Breast epithelium (tissue), 4 donors: Measurements from ENCODE around the gene CANX. TPM values are rescaled to one million over a fixed set of nuclear protein-coding genes. Genes with fewer than 3 reads are reported as not detected.

Experiments
- DNase-seq, 2 donors: peaks; one replicate each; pipeline ENCODE4 v3.0.0-alpha.2; 2019; ENCODE audit warnings: low spot score in 2 of 2
- H3K27ac ChIP-seq, 2 donors: fragments of 200-600 bp; sonication (generic) in 1 of 2; one replicate each; pipeline ENCODE4 v1.5.1; 2016 to 2019; ENCODE audit warnings: mild to moderate bottlenecking in 1 of 2
- H3K27me3 ChIP-seq, 2 donors: fragments of 200-600 bp; sonication (generic) in 1 of 2; one replicate each; pipeline versions ENCODE4 v1.5.1 to v1.6.0; 2017 to 2019; ENCODE audit warnings: control low read depth in 1 of 2, mild to moderate bottlenecking in 1 of 2
- H3K36me3 ChIP-seq: fragments of 200-600 bp; one replicate; pipeline ENCODE4 v1.5.1; 2019
- H3K4me1 ChIP-seq, 2 donors: fragments of 200-600 bp; sonication (generic); one replicate each; pipeline ENCODE4 v1.5.1; 2016 to 2019; ENCODE audit warnings: control low read depth in 1 of 2
- H3K4me3 ChIP-seq, 3 donors: fragments of 200-600 bp; sonication (generic); 1 replicate in 2 of 3; 2 replicates in 1 of 3; pipeline ENCODE4 v1.5.1; 2016 to 2019; ENCODE audit warnings: mild to moderate bottlenecking in 3 of 3, moderate library complexity in 2 of 3
- H3K9me3 ChIP-seq, 2 donors: fragments of 200-600 bp; sonication (generic) in 1 of 2; one replicate each; pipeline ENCODE4 v1.5.1; 2016 to 2019; ENCODE audit warnings: control low read depth in 1 of 2
- CTCF ChIP-seq, 3 donors: fragments of 450-650 bp; IDR thresholded peaks; one replicate each; pipeline ENCODE4 v1.5.1; 2016 to 2017; ENCODE audit warnings: antibody characterized with exemption in 3 of 3, mild to moderate bottlenecking in 3 of 3, moderate library complexity in 3 of 3
- POLR2A ChIP-seq: fragments of 450-650 bp; IDR thresholded peaks from one replicate; pipeline ENCODE4 v1.6.1; 2016; ENCODE audit warnings: antibody characterized with exemption, mild to moderate bottlenecking, moderate library complexity
- POLR2AphosphoS5 ChIP-seq, 3 donors: sonication (generic); formaldehyde crosslinking; IDR thresholded peaks; one replicate each; pipeline ENCODE4 v1.6.1; 2017; ENCODE audit warnings: antibody characterized with exemption in 3 of 3
- intact Hi-C: fragments of 100-400 bp; cut with DNase I; formaldehyde crosslinking; loops from one replicate; pipeline ENCODE4 v1.15.1; 2023; ENCODE audit warnings: low total_unique reads
- total RNA-seq, 3 donors: library from RNA; depleted of rRNA; stranded (reverse); fragments of >200 nt; gene quantifications; one replicate each; pipeline ENCODE4 v1.1.0, GENCODE V29; 2016

The CANX gene
- total RNA-seq, 3 donors from 2014 or later: 379 to 416 (median 381) TPM

GRCh38 chr5:179730852-179731251, 32.1 kb downstream of the CANX start:
- no peak overlapping the region for H3K4me3 ChIP-seq
- H3K36me3 ChIP-seq: peaks cover 4% of the 10 kb centered on the region
- H3K4me1 ChIP-seq: peaks cover 4 to 13% of the 10 kb centered on the region in 2 donors
- no peak overlapping the region for H3K27ac ChIP-seq
- no peak for DNase-seq
- H3K27me3 ChIP-seq: no peaks in the 10 kb centered on the region
- TF ChIP-seq CTCF (IDR thresholded peaks at IDR 0.05): no peak
- TF ChIP-seq POLR2A: no peak
- no peak for TF ChIP-seq POLR2AphosphoS5 (IDR thresholded peaks at IDR 0.05)
- intact Hi-C loops: no loop called here
- no peaks in the 10 kb centered on the region for H3K9me3 ChIP-seq

GRCh38 chr5:179731791-179732411, 33.1 kb downstream of the CANX start:
- Histone ChIP-seq H3K27ac (peak overlapping the region; percentile 96), H3K27me3 (no peaks in the 10 kb centered on the region), H3K4me1 (peaks cover 4 to 13% of the 10 kb centered on the region in 2 donors), H3K9me3 (no peaks in the 10 kb centered on the region), H3K36me3 (peaks cover 4% of the 10 kb centered on the region), H3K4me3 (peak overlapping the region; percentile 84 to 96 (median 94))
- intact Hi-C loops: no loop called here
- no peak for TF ChIP-seq POLR2A
- peak in 1 of 3 donors; percentile 16 for TF ChIP-seq POLR2AphosphoS5 (IDR thresholded peaks at IDR 0.05)
- TF ChIP-seq CTCF (IDR thresholded peaks at IDR 0.05): no peak
- peak in 1 of 2 donors; percentile 33 for DNase-seq

GRCh38 chr5:179732412-179732917, 33.7 kb downstream of the CANX start, which contains the start of gene MAML1:
TSS of gene MAML1 (plus strand) at chr5:179732822. CDS start at chr5:179733113, 291 bp downstream.
- peak; percentile 100 for DNase-seq
- peaks cover 4 to 13% of the 10 kb centered on the region in 2 donors for H3K4me1 ChIP-seq
- H3K27me3 ChIP-seq: no peaks in the 10 kb centered on the region
- intact Hi-C loops: no loop called here
- H3K4me3 ChIP-seq: peak within 1 kb of the TSS; percentile 84 to 96 (median 94)
- TF ChIP-seq CTCF (IDR thresholded peaks at IDR 0.05) (no peak), POLR2A (no peak), POLR2AphosphoS5 (IDR thresholded peaks at IDR 0.05) (peak; percentile 44 to 82 (median 78))
- no peaks in the 10 kb centered on the region for H3K9me3 ChIP-seq
- H3K36me3 ChIP-seq: peaks cover 4% of the 10 kb centered on the region
- H3K27ac ChIP-seq: peak within 1 kb of the TSS; percentile 96

- Histone ChIP-seq H3K4me3 (peak overlapping the region; percentile 84 to 96 (median 94)), H3K9me3 (no peaks in the 10 kb centered on the region), H3K36me3 (peaks cover 4% of the 10 kb centered on the region), H3K4me1 (peaks cover 4 to 13% of the 10 kb centered on the region in 2 donors), H3K27me3 (no peaks in the 10 kb centered on the region), H3K27ac (peak overlapping the region; percentile 96)
- peak in 1 of 2 donors; percentile 25 for DNase-seq
- intact Hi-C loops: no loop called here
- TF ChIP-seq POLR2AphosphoS5 (IDR thresholded peaks at IDR 0.05): peak in 2 of 3 donors; percentile 14 to 40
- TF ChIP-seq CTCF (IDR thresholded peaks at IDR 0.05): no peak
Measured at GRCh38 chr5:179732918-179733771, 34.4 kb downstream of the CANX start.
